IMR-90 (cell line): ENCODE data around the gene SPATA2L. TPM values are rescaled to one million over a fixed set of nuclear protein-coding genes. Genes with fewer than 3 reads are reported as not detected.

Experiments used
- ATAC-seq: fragments of 200-7000 bp; cut with Tn5 transposase; 2 replicates; pipeline ENCODE4 v1.9.1; 2020; ENCODE audit warnings: low read depth, mild to moderate bottlenecking, moderate library complexity
- BruUV-seq: library from RNA; stranded (reverse); fragments of 400-500 nt; replicated peaks from 2 replicates; lab custom pipeline; 2021; lab: Mats Ljungman, UMichigan
- CTCF ChIA-PET: fragments of 300-600 bp; formaldehyde crosslinking; extraction: SDS; loops from one replicate; lab custom pipeline; 2021; ENCODE audit warnings: antibody characterized with exemption; lab: Yijun Ruan, JAX
- POLR2A ChIA-PET: fragments of 300-600 bp; sonication (Branson Sonifier 250); formaldehyde crosslinking; loops from one replicate; lab custom pipeline; 2022; ENCODE audit warnings: antibody characterized with exemption; ENCODE audit not compliant: unreplicated experiment; lab: Charles Lee
- DNase-seq: peaks from one replicate; pipeline ENCODE4 v3.0.0; 2013
- H2AFZ ChIP-seq: replicated peaks from 2 replicates; pipeline ENCODE3; 2013; ENCODE audit warnings: low read length, mild to moderate bottlenecking; ENCODE audit not compliant: poor library complexity
- H2AK5ac ChIP-seq: 2 replicates; pipeline ENCODE4 v1.6.1; 2013; ENCODE audit warnings: low read depth, low read length, inconsistent platforms
- H2AK9ac ChIP-seq: replicated peaks from 2 replicates; pipeline ENCODE3; 2013; ENCODE audit warnings: mild to moderate bottlenecking, low read depth, low read length, moderate library complexity; ENCODE audit not compliant: poor library complexity
- H2BK120ac ChIP-seq: 2 replicates; pipeline ENCODE4 v1.6.1; 2013; ENCODE audit warnings: low read depth, low read length, inconsistent platforms
- H2BK15ac ChIP-seq: 3 replicates; pipeline ENCODE4 v1.6.1; 2013; ENCODE audit warnings: low read depth, low read length, inconsistent platforms
- H2BK20ac ChIP-seq: 2 replicates; pipeline ENCODE4 v1.6.1; 2013; ENCODE audit warnings: low read depth, mild to moderate bottlenecking, inconsistent platforms, low read length, moderate library complexity
- H2BK5ac ChIP-seq: 2 replicates; pipeline ENCODE4 v1.6.1; 2013; ENCODE audit warnings: mild to moderate bottlenecking, low read depth, low read length, inconsistent platforms; ENCODE audit not compliant: poor library complexity, severe bottlenecking
- H3K14ac ChIP-seq: replicated peaks from 2 replicates; pipeline ENCODE4 v1.6.1; 2013; ENCODE audit warnings: low read depth, low read length, inconsistent platforms
- H3K18ac ChIP-seq: 2 replicates; pipeline ENCODE4 v1.6.1; 2013; ENCODE audit warnings: low read depth, low read length, control low read depth
- H3K23ac ChIP-seq: 2 replicates; pipeline ENCODE4 v1.6.1; 2013; ENCODE audit warnings: low read depth, low read length, inconsistent platforms
- H3K27ac ChIP-seq: 2 replicates; pipeline ENCODE4 v1.5.1; 2013; ENCODE audit warnings: mild to moderate bottlenecking, control low read depth, low read length; ENCODE audit not compliant: insufficient read depth
- H3K27me3 ChIP-seq: 2 replicates; pipeline ENCODE4 v1.6.1; 2013; ENCODE audit warnings: low read length; ENCODE audit not compliant: control insufficient read depth, insufficient read depth
- H3K36me3 ChIP-seq: 2 replicates; pipeline ENCODE4 v1.6.1; 2013; ENCODE audit warnings: low read length, mixed read lengths; ENCODE audit not compliant: control insufficient read depth, insufficient read depth
- H3K4ac ChIP-seq: 2 replicates; pipeline ENCODE4 v1.6.1; 2013; ENCODE audit warnings: low read depth, low read length, inconsistent platforms
- H3K4me1 ChIP-seq: 2 replicates; pipeline ENCODE4 v1.6.1; 2013; ENCODE audit warnings: low read length, mixed read lengths; ENCODE audit not compliant: control insufficient read depth, insufficient read depth
- H3K4me2 ChIP-seq: 2 replicates; pipeline ENCODE4 v1.6.1; 2013; ENCODE audit warnings: low read depth, mild to moderate bottlenecking, control low read depth, low read length, moderate library complexity
- H3K4me3 ChIP-seq: 2 replicates; pipeline ENCODE4 v1.5.1; 2013; ENCODE audit warnings: low read depth, mild to moderate bottlenecking, control low read depth, low read length, moderate library complexity; ENCODE audit not compliant: insufficient read depth
- H3K56ac ChIP-seq: 2 replicates; pipeline ENCODE4 v1.6.1; 2013; ENCODE audit warnings: low read length, inconsistent platforms; ENCODE audit not compliant: insufficient read depth; ENCODE audit errors: extremely low read depth
- H3K79me1 ChIP-seq, 2 experiments: 2 replicates each; pipeline ENCODE4 v1.6.1; 2013; ENCODE audit warnings: low read length in 2 of 2, inconsistent platforms in 1 of 2, low read depth in 1 of 2
- H3K9ac ChIP-seq: 2 replicates; pipeline ENCODE4 v1.6.1; 2013; ENCODE audit warnings: low read depth, low read length, control low read depth
- H3K9me1 ChIP-seq: 2 replicates; pipeline ENCODE4 v1.6.1; 2013; ENCODE audit warnings: low read length, inconsistent platforms; ENCODE audit not compliant: insufficient read depth
- H3K9me3 ChIP-seq: 2 replicates; pipeline ENCODE4 v1.6.1; 2013; ENCODE audit warnings: low read length; ENCODE audit not compliant: control insufficient read depth, insufficient read depth
- H4K20me1 ChIP-seq: 2 replicates; pipeline ENCODE4 v1.6.1; 2013; ENCODE audit warnings: low read length, inconsistent platforms; ENCODE audit not compliant: insufficient read depth
- H4K5ac ChIP-seq: 2 replicates; pipeline ENCODE4 v1.6.1; 2013; ENCODE audit warnings: mild to moderate bottlenecking, low read depth, low read length, control low read depth
- H4K8ac ChIP-seq, 2 experiments: 2 replicates each; pipeline ENCODE4 v1.6.1; 2013; ENCODE audit warnings: low read depth in 2 of 2, low read length in 2 of 2, control low read depth in 1 of 2, inconsistent platforms in 1 of 2
- H4K91ac ChIP-seq: 2 replicates; pipeline ENCODE4 v1.6.1; 2013; ENCODE audit warnings: low read depth, low read length, inconsistent platforms; ENCODE audit not compliant: insufficient read depth
- BHLHE40 ChIP-seq: fragments of 150-350 bp; IDR thresholded peaks from 2 replicates; pipeline ENCODE4 v1.6.1; 2016; ENCODE audit warnings: mild to moderate bottlenecking, low read depth, low read length
- CEBPB ChIP-seq: IDR thresholded peaks from 2 replicates; pipeline ENCODE4 v1.6.1; 2012; ENCODE audit warnings: low read depth, low read length, improper control_type of control experiment
- CHD1 ChIP-seq: IDR thresholded peaks from 2 replicates; pipeline ENCODE4 v1.6.1; 2012; ENCODE audit warnings: low read depth, low read length, improper control_type of control experiment
- FOS ChIP-seq: fragments of 150-350 bp; IDR thresholded peaks from 2 replicates; pipeline ENCODE4 v1.6.1; 2016; ENCODE audit warnings: low read depth, low read length
- MAFK ChIP-seq: IDR thresholded peaks from 2 replicates; pipeline ENCODE4 v1.6.1; 2012; ENCODE audit warnings: low read depth, low read length, improper control_type of control experiment
- MAZ ChIP-seq: IDR thresholded peaks from 2 replicates; pipeline ENCODE4 v1.6.1; 2012; ENCODE audit warnings: low read depth, mild to moderate bottlenecking, low read length, improper control_type of control experiment, moderate library complexity, borderline replicate concordance
- MXI1 ChIP-seq: IDR thresholded peaks from 2 replicates; pipeline ENCODE4 v1.6.1; 2012; ENCODE audit warnings: low read depth, mild to moderate bottlenecking, low read length, moderate library complexity, borderline replicate concordance
- NFE2L2 ChIP-seq: fragments of 150-350 bp; IDR thresholded peaks from 2 replicates; pipeline ENCODE4 v1.6.1; 2016; ENCODE audit warnings: low read depth, mild to moderate bottlenecking, low read length
- POLR2A ChIP-seq: IDR thresholded peaks from 2 replicates; pipeline ENCODE4 v1.6.1; 2012; ENCODE audit warnings: mild to moderate bottlenecking, low read depth, low read length
- RAD21 ChIP-seq: IDR thresholded peaks from 2 replicates; pipeline ENCODE4 v1.6.1; 2012; ENCODE audit warnings: low read length, improper control_type of control experiment
- RCOR1 ChIP-seq: IDR thresholded peaks from 2 replicates; pipeline ENCODE4 v1.6.1; 2012; ENCODE audit warnings: mild to moderate bottlenecking, low read length, improper control_type of control experiment; ENCODE audit not compliant: insufficient replicate concordance
- RFX5 ChIP-seq: IDR thresholded peaks from 2 replicates; pipeline ENCODE4 v1.8.0; 2012; ENCODE audit warnings: low read depth, mild to moderate bottlenecking, low read length, moderate library complexity
- SMC3 ChIP-seq: fragments of 150-350 bp; IDR thresholded peaks from 2 replicates; pipeline ENCODE4 v1.6.1; 2016; ENCODE audit warnings: low read depth, mild to moderate bottlenecking, antibody characterized with exemption, low read length, moderate library complexity
- WGBS, 2 experiments: methylation state at CpG; one replicate each; pipeline versions ENCODE4 v1.1.5 to v1.1.7; 2013; ENCODE audit warnings: missing lambda C conversion rate in 2 of 2; ENCODE audit not compliant: insufficient read length in 1 of 2; ENCODE audit errors: extremely low coverage in 2 of 2; 5-methylcytosine and 5-hydroxymethylcytosine counted together
- dilution Hi-C: fragments of 300-500 bp; cut with HindIII; formaldehyde crosslinking; loops from one replicate; pipeline ENCODE4 v1.14.3; 2018; ENCODE audit warnings: low sequenced_read_pairs; ENCODE audit not compliant: unreplicated experiment
- in situ Hi-C: fragments of 300-500 bp; cut with MboI; formaldehyde crosslinking; loops from 3 replicates; pipeline ENCODE4 v1.14.3; 2019; ENCODE audit warnings: low sequenced_read_pairs, inconsistent platforms, mixed read lengths
- intact Hi-C: fragments of 100-400 bp; cut with micrococcal nuclease; formaldehyde crosslinking; loops from 2 replicates; pipeline ENCODE4 v1.10.0; 2022
- polyA plus RNA-seq, 3 experiments: library from polyadenylated mRNA; depleted of rRNA; stranded (reverse); fragments of >200 nt; gene quantifications; 2 replicates each; pipeline ENCODE4 v1.2.3, GENCODE V29; 2012; ENCODE audit warnings: low replicate concordance in 1 of 3
- total RNA-seq: library from RNA; depleted of rRNA; stranded (reverse); fragments of >200 nt; gene quantifications from 2 replicates; pipeline ENCODE4 v1.2.3, GENCODE V29; 2012
- TF ChIP-seq, protein P1 (sequence below): conservative IDR thresholded peaks from 2 replicates; pipeline ENCODE4 v1.5.1; 2012; ENCODE audit warnings: mild to moderate bottlenecking, low read depth, low read length, improper control_type of control experiment
- TF ChIP-seq, protein P2 (sequence below): fragments of 150-350 bp; IDR thresholded peaks from 2 replicates; pipeline ENCODE4 v1.6.1; 2016; ENCODE audit warnings: low read depth, mild to moderate bottlenecking, low read length, moderate library complexity, borderline replicate concordance
- TF ChIP-seq, protein P3 (sequence below): fragments of 150-350 bp; IDR thresholded peaks from 2 replicates; pipeline ENCODE4 v1.6.1; 2017; ENCODE audit warnings: mild to moderate bottlenecking, antibody characterized with exemption, low read length, low read depth

Gene SPATA2L
- total and polyA plus RNA-seq, 2 of the 4 experiments (the other 2 are of a cell fraction) = 4.8 to 6.9 TPM

DNA sequence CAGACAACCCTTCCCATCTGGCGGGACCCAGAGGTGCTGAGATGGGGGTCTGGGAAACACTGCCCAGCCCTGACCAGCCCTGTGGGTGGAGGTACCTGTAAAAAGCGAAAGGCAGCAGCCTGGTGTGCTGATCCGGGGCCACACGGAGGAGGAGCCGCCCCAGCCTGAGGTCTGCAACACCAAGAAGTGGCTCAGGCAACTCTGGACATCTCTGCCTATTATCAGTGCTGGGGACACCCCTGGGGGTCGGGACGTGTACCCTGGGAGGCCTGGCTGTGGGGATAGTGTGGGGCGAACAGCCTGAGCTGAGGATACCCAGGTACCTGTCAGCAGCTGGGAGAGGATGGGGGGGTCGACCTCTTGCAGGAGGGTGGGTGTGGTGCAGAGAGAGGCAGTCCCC, 37.9 kb upstream of the SPATA2L start:
- TF ChIP-seq MAZ (no peak), RFX5 (no peak), RAD21 (no peak), BHLHE40 (no peak), MAFK (no peak), RCOR1 (no peak), CHD1 (no peak), FOS (no peak), SMC3 (no peak), NFE2L2 (no peak), CEBPB (no peak), POLR2A (no peak), MXI1 (no peak)
- TF ChIP-seq, protein P1, sequence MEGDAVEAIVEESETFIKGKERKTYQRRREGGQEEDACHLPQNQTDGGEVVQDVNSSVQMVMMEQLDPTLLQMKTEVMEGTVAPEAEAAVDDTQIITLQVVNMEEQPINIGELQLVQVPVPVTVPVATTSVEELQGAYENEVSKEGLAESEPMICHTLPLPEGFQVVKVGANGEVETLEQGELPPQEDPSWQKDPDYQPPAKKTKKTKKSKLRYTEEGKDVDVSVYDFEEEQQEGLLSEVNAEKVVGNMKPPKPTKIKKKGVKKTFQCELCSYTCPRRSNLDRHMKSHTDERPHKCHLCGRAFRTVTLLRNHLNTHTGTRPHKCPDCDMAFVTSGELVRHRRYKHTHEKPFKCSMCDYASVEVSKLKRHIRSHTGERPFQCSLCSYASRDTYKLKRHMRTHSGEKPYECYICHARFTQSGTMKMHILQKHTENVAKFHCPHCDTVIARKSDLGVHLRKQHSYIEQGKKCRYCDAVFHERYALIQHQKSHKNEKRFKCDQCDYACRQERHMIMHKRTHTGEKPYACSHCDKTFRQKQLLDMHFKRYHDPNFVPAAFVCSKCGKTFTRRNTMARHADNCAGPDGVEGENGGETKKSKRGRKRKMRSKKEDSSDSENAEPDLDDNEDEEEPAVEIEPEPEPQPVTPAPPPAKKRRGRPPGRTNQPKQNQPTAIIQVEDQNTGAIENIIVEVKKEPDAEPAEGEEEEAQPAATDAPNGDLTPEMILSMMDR = no peak
- TF ChIP-seq, protein P2, sequence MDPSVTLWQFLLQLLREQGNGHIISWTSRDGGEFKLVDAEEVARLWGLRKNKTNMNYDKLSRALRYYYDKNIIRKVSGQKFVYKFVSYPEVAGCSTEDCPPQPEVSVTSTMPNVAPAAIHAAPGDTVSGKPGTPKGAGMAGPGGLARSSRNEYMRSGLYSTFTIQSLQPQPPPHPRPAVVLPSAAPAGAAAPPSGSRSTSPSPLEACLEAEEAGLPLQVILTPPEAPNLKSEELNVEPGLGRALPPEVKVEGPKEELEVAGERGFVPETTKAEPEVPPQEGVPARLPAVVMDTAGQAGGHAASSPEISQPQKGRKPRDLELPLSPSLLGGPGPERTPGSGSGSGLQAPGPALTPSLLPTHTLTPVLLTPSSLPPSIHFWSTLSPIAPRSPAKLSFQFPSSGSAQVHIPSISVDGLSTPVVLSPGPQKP = no peak
- TF ChIP-seq, protein P3, sequence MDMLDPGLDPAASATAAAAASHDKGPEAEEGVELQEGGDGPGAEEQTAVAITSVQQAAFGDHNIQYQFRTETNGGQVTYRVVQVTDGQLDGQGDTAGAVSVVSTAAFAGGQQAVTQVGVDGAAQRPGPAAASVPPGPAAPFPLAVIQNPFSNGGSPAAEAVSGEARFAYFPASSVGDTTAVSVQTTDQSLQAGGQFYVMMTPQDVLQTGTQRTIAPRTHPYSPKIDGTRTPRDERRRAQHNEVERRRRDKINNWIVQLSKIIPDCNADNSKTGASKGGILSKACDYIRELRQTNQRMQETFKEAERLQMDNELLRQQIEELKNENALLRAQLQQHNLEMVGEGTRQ = no peak
- Histone ChIP-seq H4K91ac (no peak overlapping the region), H3K4ac (no peak overlapping the region), H3K56ac (no peak overlapping the region), H2AK5ac (no peak overlapping the region), H3K27me3 (no peaks in the 10 kb centered on the region), H4K20me1 (0 out of 2 replicates have a peak, but pooled peaks cover 4% of the 10 kb centered on the region), H2BK120ac (no peak overlapping the region), H2BK5ac (no peak overlapping the region), H3K23ac (no peak overlapping the region), H3K9me1 (no peaks in the 10 kb centered on the region), H2AFZ (no peak overlapping the region), H4K5ac (no peak overlapping the region), H4K8ac (no peak overlapping the region), H3K18ac (no peak overlapping the region), H3K4me2 (no peak overlapping the region), H3K79me1 (peaks cover 0 to 8% of the 10 kb centered on the region in 2 experiments; a peak in 3 of 4 replicates), H3K4me1 (no peaks in the 10 kb centered on the region), H3K27ac (no peak overlapping the region), H3K36me3 (peaks cover 58% of the 10 kb centered on the region), H2BK15ac (no peak overlapping the region), H3K9ac (no peak overlapping the region), H3K9me3 (no peaks in the 10 kb centered on the region), H3K4me3 (no peak overlapping the region), H2BK20ac (no peak overlapping the region), H3K14ac (no peak overlapping the region), H2AK9ac (no peak overlapping the region)
- no CpG with 5 or more reads among the region's 9 CpGs for WGBS, 2 experiments
- POLR2A ChIA-PET = no interaction called here
- ATAC-seq = no peak
- intact Hi-C loops (no loop called here), dilution Hi-C loops (no loop called here), in situ Hi-C loops (no loop called here)
- no TSS peak for BruUV-seq
- CTCF ChIA-PET = interaction anchor here (0.6 kb wide), 1 partner anchor 24 kb away, joined by 4 read pairs; no protein-coding TSS in a partner anchor
- no peak for DNase-seq
